Activated CD4-positive, alpha-beta T cell treated with anti-CD3 and anti-CD28 coated beads, Interleukin-2, amount 50 U/mL, for 1 hour (primary cell): ENCODE measurements around the gene RPS6KA5.
"Not testable (repeated sequence)": the region's sequence is repeated elsewhere in the genome, so short reads cannot be mapped to it uniquely, and the experiment has no call there.

Experiments used
- DNase-seq: peaks from one replicate; pipeline ENCODE4 v3.0.0-alpha.2; 2020

Gene RPS6KA5

DNA sequence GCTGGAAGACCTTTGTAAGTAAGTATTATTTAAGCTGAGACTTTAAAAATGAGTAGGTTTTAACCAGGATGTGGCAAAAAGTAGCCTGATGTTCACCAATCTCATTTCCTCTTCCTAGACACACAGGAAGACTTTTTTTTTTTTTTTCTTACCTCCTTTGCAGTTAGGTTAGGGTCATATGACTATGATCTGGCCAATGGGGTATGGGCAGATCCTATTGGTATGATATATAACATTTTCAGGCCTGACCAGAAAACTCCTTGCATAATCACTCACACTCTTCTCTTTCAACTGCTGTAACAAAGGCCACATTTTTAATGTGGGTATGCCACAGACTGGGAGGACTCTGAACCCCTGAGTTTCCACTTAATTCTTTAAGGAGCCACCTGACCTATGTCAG, 2.7 kb upstream of the RPS6KA5 start:
- DNase-seq: no peak

DNA sequence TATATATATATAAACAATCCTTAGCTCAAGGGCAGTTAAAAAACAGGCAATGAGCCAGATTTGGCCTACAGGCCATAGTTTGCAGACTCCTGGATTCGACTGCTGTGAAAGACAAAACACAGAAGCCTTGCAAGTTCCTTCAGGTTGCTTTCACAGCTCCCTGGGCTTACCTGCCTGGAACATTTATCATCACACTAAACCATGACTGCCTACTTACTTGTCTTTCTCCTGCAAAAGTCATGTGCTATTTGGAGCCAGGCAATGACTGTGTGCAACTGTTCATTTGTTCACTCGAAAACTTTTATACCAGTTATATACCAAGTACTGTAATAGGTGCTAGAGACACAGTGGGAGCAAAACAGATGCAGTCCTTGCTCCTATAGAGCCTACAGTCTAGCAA, 2.2 kb upstream of the RPS6KA5 start:
- no peak for DNase-seq

DNA sequence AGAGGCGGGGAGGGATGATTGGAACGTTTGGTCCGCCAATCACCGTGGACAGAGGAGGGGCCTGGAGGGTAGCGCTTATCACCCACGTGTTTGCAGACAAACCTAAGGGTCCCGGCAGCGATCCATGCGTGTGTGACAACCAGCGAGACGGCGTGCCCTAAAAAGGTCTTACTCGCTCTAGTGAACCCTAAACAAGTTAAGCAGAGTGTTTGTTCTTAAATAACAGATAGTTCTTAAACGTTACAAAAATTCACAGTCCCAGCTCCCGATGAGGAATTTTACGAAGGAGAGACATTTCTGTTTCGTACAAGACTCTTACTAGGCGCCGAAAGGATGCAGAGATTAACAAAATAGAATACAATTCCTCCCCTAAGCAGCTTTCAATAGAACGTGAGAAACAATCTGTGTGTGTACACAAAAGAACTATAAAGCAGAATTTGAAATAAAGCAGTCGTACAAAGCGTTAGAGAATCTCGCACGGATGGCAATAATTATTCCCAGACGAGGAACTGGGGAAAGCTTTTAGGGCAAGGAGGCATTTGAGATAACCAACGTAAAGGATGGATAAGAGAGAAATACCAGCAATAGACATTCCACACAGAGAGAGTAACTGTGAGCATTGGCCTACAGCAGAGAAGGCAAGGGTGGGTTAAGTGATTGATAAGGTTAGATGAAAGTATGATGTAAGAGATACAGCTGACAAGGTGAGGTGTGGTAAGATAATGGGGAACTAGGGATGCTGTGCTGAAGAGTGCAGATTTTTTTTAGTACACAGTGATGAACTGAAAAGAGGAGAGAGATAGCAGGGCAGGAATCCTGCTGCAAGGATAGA, 831 bp upstream of the RPS6KA5 start:
- no peak for DNase-seq

DNA sequence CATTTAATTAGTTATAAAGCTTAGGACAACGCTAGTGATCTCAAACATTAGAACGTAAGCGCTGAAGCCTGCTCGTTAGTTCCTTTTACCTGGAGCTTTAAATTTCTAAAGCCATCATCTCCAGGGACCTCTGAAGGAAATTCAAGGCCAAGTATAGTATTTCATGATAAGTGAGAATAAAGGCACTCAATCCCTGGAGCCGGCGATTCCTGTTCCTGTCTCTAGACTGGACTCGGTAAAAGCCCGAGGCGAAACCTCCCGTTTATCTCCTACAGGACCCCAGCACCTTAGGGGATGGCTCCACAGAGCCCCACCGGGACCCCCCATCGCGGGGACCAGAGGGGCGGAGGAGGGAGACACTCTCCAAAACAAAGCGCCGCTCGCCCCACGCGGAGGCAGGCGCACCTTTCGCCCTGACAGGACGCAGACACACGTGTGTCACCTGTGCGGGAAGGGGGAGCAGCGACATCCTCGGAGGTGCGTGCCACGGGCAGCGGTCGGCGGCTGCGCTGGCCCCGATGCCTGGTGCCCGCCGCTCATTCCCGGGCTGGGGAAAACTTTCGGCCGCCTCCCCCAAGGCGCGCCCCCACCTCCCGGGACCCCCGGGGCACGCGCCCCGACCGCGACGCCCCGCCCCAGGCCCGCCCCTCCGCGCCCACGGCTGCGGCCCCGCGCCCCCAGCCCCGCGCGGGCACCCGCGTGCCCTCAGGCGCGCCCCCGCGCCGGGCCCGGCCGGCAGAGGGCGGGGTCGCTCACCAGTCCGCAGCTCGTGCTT, 678 bp downstream of the RPS6KA5 start:
- DNase-seq: peak; percentile 51

DNA sequence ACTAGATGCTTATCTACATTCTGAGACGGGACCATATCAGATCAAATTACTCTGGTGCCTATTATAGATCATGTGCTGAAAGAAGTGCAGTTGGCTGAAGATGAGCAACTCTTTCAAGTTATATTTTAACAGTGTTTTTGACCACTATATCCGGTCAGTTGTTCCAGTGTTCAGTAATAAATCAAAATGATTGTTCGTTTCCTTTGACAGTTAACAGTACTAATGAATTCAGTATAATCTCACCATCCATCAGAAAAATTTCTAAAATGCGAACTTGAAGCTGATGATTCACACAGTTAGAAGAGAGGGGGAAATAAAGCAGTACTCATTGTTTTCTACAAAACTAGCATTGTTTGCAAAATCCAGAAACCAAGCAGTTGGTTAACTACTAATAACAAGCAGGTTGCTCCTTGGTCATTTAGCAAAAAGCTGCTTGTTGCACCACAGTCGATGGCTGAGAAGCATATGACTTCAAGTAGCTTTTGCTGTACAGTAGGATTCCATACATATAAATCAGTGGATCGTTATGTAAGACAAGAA, 2.3 kb downstream of the RPS6KA5 start:
- DNase-seq: no peak

DNA sequence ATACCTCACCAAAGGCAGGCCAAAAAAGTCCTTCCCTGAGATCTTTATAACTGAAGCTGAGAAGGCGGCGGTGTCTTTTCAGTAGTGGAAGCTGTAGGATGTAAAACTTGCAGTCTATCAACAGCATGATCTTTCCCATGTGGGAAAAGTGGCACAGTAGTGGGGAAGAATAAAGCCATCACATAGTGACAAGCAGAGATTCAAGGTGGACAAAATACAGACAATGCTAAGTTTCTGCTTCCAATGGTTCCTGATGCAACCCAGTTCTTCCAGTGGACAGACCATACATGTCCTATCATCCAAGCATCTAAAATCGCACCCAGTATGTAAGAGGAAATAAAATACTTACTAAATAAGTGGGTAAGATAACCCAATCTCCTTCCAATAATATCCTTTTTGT, 4.1 kb downstream of the RPS6KA5 start:
- no peak for DNase-seq

DNA sequence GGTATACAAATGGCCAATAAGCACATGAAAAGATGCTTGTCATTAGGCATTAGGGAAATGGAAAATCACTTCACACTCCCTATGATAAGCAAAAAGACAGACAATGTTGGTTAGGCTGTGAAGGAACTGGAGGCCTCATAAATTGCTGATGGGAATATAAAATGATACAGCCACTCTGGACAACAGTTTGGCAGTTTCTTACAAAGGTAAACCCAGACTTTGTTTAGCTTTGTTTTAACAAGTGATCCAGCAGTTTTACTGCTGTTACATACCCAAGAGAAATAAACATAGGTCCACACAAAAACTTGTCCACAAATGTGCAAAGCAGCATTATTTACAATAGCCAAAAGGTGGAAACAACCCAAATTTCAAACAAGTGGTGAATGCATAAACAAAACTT, 5.4 kb downstream of the RPS6KA5 start:
- DNase-seq: no peak

DNA sequence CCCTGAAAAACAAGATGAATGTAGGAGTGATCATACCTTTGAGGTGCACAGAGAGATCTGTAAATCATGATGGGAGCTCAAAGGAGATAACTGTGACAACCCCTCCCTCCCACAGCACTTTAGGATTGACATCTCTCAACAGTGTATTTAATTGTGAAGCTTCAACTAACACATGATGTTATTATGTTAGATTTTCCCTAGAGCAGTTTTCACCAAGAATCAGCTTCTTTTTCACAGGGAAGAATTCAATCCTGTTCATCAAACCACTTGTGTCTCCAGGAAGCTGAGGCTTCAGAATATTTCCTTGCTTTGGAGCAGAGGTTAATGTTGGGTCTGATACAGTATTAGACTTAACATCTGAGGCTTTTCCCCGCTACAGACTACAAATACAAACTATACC, 11.8 kb downstream of the RPS6KA5 start:
- no peak for DNase-seq

DNA sequence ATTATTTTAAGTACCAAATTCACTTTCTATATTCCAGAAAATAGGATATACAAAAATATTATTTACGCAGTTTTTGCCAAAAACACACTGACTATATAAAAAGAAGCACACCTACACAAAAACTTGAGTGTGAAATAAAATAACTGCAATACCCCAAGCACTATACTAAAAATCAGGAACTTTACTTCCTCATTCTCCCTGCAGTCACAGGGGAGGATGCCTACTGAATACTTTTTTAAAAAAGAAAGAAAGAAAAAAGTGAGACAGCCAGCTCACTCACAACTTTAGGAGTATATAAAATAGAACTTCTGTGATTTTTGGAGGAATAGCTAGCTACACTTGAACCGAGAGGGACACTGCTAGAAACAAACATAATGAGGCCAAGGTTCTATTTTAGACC, 12.2 kb downstream of the RPS6KA5 start:
- no peak for DNase-seq

DNA sequence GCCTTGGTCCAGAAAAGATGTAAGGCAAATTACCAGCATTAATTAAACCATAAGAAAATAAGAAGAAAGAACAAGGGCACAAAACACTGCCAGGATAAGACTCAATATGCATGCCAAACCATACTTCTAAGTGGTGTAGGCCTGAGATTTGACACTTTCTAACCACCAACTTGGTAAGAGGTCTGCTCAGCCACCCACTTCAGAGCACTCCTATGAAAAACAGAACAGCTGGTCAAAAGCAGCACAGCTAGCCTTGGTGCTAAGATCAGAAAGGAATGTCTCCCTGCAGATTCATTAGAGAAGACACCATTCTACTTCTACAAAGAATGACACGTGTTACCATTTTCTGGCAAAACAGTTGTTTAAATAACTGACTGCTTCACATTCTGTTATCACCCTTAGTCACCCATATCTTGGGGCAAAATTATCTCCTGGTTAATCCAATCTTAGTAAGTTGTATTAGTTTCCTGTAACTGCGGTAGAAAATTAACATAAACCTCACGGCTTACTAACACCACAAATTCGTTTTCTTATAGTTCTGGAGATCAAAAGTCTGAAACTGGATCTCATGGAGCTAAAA, 13.2 kb downstream of the RPS6KA5 start:
- no peak for DNase-seq

DNA sequence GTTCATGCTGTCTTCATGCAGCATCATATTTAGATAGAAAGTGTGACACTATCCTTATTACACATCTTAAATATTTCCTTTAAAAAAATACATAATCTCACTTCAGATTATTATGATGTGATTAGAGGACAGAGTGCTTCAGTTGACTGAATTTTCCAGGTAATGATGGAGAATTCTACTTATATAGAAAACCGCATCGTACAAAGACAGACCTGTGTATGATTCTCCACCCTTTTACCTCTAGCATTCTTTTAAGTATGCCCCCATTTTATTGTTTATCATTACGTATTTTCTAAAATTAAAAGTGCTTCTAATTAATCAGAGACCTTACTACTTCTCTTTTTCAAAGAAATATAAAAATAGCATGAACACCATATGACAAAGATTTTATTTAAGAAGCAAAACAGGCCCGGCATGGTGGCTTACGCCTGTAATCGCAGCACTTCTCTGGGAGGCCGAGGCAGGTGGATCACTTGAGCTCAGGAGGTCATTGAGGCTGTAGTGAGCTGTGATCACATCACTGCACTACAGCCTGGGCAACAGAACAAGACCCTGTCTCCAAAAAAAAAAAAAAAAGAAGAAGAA, 13.9 kb downstream of the RPS6KA5 start:
- DNase-seq: no peak

DNA sequence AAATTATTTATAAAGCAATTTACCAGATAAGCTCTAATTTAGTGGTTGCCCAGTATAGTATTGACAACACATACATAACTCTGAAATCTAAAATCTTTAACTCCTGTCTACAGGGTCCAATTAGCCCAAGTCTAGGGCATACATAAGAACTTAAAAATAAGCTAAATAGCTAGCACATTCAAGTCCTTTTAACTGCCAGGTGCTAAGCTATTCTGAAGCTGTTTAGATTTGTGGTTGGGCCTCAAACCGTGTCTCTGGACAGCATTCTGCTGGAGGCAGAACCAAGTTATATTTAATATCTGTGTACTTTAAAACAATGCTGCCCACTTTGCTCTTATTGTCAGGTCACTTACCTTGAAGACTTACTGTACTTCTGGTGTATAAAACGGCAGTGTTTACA, 19.0 kb downstream of the RPS6KA5 start:
- no peak for DNase-seq

DNA sequence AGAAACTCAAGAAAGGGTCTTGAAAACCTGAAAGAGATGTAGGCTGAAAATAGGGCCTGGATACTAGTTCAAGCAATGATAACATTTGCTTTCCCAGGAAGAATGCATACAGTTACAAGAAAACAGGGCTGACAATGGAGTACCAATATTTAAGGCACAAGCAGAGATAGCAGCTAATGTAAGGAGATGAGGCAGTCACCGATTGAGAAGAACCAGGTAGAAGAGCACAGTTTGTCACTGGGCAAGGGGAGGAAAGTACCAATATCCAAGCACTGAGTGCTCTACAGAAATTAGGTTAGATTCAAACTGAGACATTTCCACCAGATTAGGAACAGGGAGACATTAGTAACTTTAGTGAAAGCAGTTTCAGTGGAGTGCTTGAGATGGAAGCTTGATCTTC, 19.9 kb downstream of the RPS6KA5 start:
- no peak for DNase-seq

DNA sequence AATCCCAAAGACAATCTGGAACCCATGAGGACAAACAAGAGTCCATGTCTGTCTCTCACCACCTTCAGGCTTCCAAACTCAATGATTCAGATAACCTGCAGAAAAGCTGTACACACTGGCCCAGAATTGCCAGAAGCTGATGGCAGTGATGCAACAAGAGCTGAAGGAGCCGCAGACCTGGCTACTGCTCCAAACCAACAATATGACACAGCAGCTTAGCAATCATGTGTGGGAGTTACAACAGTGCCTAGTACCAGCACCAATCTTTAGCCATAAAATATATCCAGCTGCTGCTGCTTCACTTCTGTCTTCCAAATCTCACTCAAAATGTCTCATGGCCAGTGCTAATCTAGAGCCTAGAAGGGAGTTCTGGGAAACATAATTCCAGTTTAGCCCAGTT, 22.0 kb downstream of the RPS6KA5 start:
- no peak for DNase-seq

DNA sequence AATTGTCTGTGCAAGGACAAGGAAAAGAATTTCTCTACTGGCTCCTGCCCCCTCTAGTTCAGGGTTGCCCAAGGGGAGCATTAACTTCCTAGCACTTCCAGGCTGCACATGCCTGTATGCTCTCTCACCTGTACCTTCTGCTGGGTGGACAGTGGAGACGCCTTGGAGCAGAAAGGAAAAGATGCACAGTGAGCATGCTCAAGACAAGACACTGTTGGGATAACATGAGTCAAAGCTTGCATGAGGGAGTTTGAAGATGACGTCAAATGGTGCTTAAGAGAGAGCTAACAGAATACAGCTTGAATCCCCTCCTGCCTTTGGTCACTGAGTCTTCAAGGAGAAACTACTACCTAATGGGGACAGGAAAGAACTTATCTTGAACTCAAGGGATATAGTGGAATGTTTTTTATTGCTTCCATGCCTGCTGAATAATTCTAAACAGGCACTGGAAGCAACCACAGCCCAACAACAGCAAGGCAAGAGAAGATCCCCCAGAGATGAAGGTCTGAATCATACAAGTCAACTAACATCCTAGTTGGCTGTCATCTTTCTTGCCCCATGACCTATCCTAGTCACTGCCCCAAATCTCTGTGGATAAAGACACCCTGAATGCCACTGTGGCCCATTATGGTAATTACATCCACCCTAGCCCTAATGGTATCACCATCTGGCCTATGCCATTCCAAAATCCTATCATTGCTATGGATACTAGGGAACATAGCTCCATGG, 23.5 kb downstream of the RPS6KA5 start:
- DNase-seq: no peak

DNA sequence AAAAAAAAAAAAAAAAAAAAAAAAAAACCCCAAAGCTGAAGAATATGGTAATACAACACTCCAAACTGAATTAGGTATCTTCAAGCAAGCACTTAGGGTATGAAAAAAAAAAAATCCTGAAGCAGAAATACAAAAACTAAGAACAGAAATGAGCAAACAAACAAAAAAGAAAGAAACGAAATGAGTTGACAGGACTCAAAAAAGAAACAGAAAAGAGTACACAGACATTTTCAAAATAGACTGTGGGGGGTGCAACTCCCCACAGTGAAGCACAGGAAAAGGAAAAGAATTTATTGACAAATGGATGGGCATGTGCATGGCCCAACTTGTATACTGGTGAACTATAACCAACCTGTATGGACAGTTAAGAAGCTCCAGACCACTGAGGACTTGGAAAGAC, 24.6 kb downstream of the RPS6KA5 start:
- no peak for DNase-seq

DNA sequence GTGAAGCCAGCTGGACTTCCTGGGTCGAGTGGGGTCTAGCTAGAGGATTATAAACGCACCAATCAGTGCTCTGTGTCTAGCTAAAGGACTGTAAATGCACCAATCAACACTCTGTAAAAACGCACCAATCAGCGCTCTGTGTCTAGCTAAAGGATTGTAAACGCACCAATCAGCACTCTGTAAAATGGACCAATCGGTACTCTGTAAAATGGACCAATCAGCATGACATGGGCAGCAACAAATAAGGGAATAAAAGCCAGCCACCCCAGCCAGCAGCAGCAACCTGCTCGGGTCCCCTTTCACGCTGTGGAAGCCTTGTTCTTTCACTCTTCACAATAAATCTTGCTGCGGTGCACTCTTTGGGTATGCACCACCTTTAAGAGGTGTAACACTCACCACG, 26.1 kb downstream of the RPS6KA5 start:
- not testable (repeated sequence) for DNase-seq

DNA sequence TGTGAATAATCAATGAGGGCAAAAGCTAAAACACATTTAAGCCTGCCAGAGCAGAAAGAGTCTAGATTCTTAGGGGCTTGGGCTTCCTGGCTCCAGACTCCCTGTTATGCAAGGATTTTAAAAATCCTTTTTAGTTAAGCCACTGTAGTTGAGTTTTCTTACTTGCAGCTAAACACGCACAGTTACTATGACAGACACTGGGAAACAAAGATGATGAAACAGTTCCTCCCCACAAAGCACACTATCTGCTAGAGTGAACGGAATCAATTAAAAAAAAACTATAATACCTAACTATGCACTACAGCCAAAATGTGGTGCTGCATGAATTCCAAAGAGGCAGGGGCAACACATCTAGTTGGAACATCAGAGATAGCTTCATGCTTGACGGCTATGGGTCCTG, 28.2 kb downstream of the RPS6KA5 start:
- no peak for DNase-seq

DNA sequence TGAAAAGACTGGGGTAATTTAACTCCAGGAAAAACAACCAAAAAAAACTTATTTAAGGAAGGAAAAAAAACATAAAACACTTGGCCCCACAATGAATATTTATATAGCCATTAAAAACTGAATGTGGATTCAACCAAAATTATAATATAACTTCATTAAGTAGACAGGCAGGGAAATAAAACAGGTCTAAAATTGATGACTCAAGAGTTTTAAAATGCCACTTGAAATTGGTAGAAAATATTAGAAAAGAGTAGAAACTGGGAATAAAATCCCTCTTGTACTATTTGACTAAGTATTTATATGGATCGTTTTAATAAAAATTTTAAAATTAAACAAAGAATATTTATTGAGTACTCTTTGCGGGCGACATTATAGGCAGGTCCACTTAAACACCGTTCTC, 28.8 kb downstream of the RPS6KA5 start:
- DNase-seq: no peak

DNA sequence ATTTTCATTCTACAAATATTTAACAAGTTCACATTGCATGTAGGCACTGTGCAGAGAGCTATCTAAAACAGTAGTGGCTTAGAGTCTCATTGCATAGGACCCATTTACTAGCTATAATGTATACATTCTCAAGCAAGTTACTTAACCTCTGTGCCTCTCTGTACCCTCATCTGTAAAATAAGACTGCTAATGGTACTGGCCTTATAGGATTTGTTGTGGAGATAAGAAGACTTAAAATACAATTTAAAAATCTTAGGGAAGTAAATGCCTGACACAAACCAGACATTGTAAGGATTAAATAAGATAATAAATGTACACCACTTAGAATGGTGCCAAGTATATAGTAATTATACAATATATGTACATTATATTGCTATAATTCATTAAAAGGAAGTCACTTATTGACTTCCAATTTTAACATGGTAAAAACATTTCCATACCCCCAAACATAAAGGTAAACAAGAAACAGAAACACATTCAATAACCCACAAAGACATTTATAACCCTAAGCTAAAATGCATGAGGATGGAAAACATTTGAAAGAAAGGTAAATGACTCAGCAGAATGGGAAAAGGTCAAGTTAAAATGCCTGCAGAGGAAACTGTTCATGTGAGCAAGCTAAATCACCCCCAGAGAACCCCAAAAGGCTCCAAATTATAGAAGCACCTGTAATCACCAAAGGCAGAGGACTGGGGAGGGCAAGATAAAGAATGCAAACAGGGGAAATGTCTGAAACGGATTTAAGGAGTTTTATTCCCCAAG, 30.8 kb downstream of the RPS6KA5 start:
- DNase-seq: no peak

DNA sequence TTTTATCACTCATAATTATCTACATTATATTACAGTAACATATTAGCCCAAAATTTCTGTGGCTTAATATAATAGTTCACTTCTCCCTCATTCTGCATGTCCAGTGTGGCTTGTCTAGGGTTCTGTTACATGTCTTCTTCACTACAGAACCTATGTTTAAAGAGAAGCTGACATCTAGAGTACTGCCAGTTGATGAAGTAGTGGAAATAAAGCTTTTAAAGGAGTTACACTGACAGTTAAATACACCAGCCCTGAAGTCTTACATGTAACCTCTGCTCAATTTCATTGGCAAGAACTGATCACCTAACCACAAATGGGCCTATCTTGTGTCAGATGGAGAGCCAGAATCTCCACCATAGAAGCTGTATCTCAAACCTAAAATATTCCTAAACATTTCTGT, 32.9 kb downstream of the RPS6KA5 start:
- DNase-seq: no peak

DNA sequence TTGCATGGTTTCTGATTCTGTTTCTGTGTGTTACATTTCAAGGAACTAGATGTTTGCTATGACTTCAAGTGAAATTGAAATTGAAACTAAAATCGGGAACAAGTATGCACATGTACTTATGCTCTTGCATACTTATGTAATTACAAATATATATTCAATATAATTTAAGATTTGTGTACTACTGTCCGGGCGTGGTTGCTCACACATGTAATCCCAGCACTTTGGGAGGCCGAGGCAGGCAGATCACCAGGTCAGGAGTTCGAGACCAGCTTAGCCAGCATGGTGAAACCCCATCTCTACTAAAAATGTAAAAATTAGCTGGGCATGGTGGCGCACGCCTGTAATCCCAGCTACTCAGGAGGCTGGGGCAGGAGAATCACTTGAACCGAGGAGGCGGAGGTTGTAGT, 37.8 kb downstream of the RPS6KA5 start:
- DNase-seq: not testable (repeated sequence)
